ENCODE data around the gene CYP27A1. TPM values are rescaled to one million over a fixed set of nuclear protein-coding genes. Genes with fewer than 3 reads are reported as not detected.

CYP27A1 gene
- total and polyA plus RNA-seq, 4 donors, result 38.3 to 110 (median 77.1) TPM

- Histone ChIP-seq H3K27ac (ENCODE audit: low read depth in 1 of 2, low read length in 1 of 2) (no peak overlapping the region), H3K27me3 (ENCODE audit: control insufficient read depth in 3 of 3, insufficient read depth in 3 of 3, low read length in 2 of 3) (peaks cover 4 to 69% (median 66%) of the 10 kb centered on the region in 3 donors), H3K4me1 (ENCODE audit: control insufficient read depth in 5 of 5, insufficient read depth in 5 of 5, low read length in 5 of 5) (peaks cover 0 to 7% (median 3%) of the 10 kb centered on the region in 5 donors), H3K9me3 (ENCODE audit: control insufficient read depth in 4 of 4, insufficient read depth in 3 of 4, low read length in 3 of 4) (peaks cover 0 to 2% (median 0%) of the 10 kb centered on the region in 4 donors), H3K36me3 (ENCODE audit: control insufficient read depth in 4 of 4, insufficient read depth in 4 of 4, low read length in 4 of 4) (no peaks in the 10 kb centered on the region), H3K4me3 (no peak overlapping the region), H3K9ac (ENCODE audit: insufficient read depth in 1 of 2, low read length in 2 of 2) (no peak overlapping the region)
- 36 to 49% methylated on average over 14 of the region's 14 CpGs for WGBS, 2 donors
- no peak for DNase-seq
- TF ChIP-seq CTCF (IDR thresholded peaks at IDR 0.05; ENCODE audit: control extremely low read depth, extremely low read depth), result no peak
- ATAC-seq (ENCODE audit: insufficient read depth, low FRiP score), result no peak
Measured at GRCh38 chr2:218855305-218856166, 73.6 kb downstream of the CYP27A1 start.

GRCh38 chr2:218856167-218856895, 74.4 kb downstream of the CYP27A1 start:
- no peaks in the 10 kb centered on the region for H3K36me3 ChIP-seq (ENCODE audit: control insufficient read depth in 4 of 4, insufficient read depth in 4 of 4, low read length in 4 of 4)
- no peak for TF ChIP-seq CTCF (IDR thresholded peaks at IDR 0.05; ENCODE audit: control extremely low read depth, extremely low read depth)
- peaks cover 0 to 2% (median 0%) of the 10 kb centered on the region in 4 donors for H3K9me3 ChIP-seq (ENCODE audit: control insufficient read depth in 4 of 4, insufficient read depth in 3 of 4, low read length in 3 of 4)
- H3K4me3 ChIP-seq, result no peak overlapping the region
- peaks cover 0 to 9% (median 5%) of the 10 kb centered on the region in 5 donors for H3K4me1 ChIP-seq (ENCODE audit: control insufficient read depth in 5 of 5, insufficient read depth in 5 of 5, low read length in 5 of 5)
- H3K27me3 ChIP-seq (ENCODE audit: control insufficient read depth in 3 of 3, insufficient read depth in 3 of 3, low read length in 2 of 3), result peaks cover 0 to 74% (median 71%) of the 10 kb centered on the region in 3 donors
- DNase-seq, result no peak
- no peak overlapping the region for H3K27ac ChIP-seq (ENCODE audit: low read depth in 1 of 2, low read length in 1 of 2)
- ATAC-seq (ENCODE audit: insufficient read depth, low FRiP score), result no peak
- WGBS, 2 donors, result 22 to 31% methylated on average over 12 of the region's 12 CpGs
- no peak overlapping the region for H3K9ac ChIP-seq (ENCODE audit: insufficient read depth in 1 of 2, low read length in 2 of 2)

GRCh38 chr2:218856896-218857243, 74.9 kb downstream of the CYP27A1 start:
- Histone ChIP-seq H3K9me3 (ENCODE audit: control insufficient read depth in 4 of 4, insufficient read depth in 3 of 4, low read length in 3 of 4) (peaks cover 0 to 2% (median 0%) of the 10 kb centered on the region in 4 donors), H3K9ac (ENCODE audit: insufficient read depth in 1 of 2, low read length in 2 of 2) (no peak overlapping the region), H3K4me1 (ENCODE audit: control insufficient read depth in 5 of 5, insufficient read depth in 5 of 5, low read length in 5 of 5) (peaks cover 0 to 9% (median 5%) of the 10 kb centered on the region in 5 donors), H3K4me3 (no peak overlapping the region), H3K27ac (ENCODE audit: low read depth in 1 of 2, low read length in 1 of 2) (no peak overlapping the region), H3K27me3 (ENCODE audit: control insufficient read depth in 3 of 3, insufficient read depth in 3 of 3, low read length in 2 of 3) (peaks cover 0 to 79% (median 77%) of the 10 kb centered on the region in 3 donors), H3K36me3 (ENCODE audit: control insufficient read depth in 4 of 4, insufficient read depth in 4 of 4, low read length in 4 of 4) (no peaks in the 10 kb centered on the region)
- 67 to 71% methylated on average over 1 of the region's 1 CpG for WGBS, 2 donors
- DNase-seq, result no peak
- TF ChIP-seq CTCF (IDR thresholded peaks at IDR 0.05; ENCODE audit: control extremely low read depth, extremely low read depth), result no peak
- no peak for ATAC-seq (ENCODE audit: insufficient read depth, low FRiP score)

Measured in lung (tissue), 12 donors.